HG02970 (cell line): ENCODE measurements around the gene TSPAN15.

Experiments used
- ATAC-seq: cut with Tn5 transposase; IDR thresholded peaks from one replicate; pipeline ENCODE4 v1.9.1; 2021; ENCODE audit warnings: mild to moderate bottlenecking, moderate library complexity, moderate number of reproducible peaks; ENCODE audit not compliant: unreplicated experiment, low FRiP score

The TSPAN15 gene

GRCh38 chr10:69416695-69417094 is 34.6 kb upstream of the TSPAN15 start, which contains the start of gene TACR2:
TSS of gene TACR2 (minus strand) at chr10:69416918. CDS start at chr10:69416323, 595 bp downstream.
- no peak for ATAC-seq

GRCh38 chr10:69417542-69417941 is 33.7 kb upstream of the TSPAN15 start:
- ATAC-seq, result no peak

GRCh38 chr10:69418052-69418752 is 33.1 kb upstream of the TSPAN15 start:
- no peak for ATAC-seq

- no peak for ATAC-seq
Measured at GRCh38 chr10:69419096-69419743, 32.0 kb upstream of the TSPAN15 start.

GRCh38 chr10:69419744-69420126 is 31.5 kb upstream of the TSPAN15 start:
- no peak for ATAC-seq

GRCh38 chr10:69421611-69422308 is 29.5 kb upstream of the TSPAN15 start:
- no peak for ATAC-seq

GRCh38 chr10:69422676-69423075 is 28.6 kb upstream of the TSPAN15 start:
- no peak for ATAC-seq

GRCh38 chr10:69425041-69425440 is 26.2 kb upstream of the TSPAN15 start:
- no peak for ATAC-seq

GRCh38 chr10:69425511-69426298 is 25.6 kb upstream of the TSPAN15 start:
- no peak for ATAC-seq

- ATAC-seq, result no peak
Measured at GRCh38 chr10:69426376-69426727, 24.9 kb upstream of the TSPAN15 start.

GRCh38 chr10:69428165-69428564 is 23.1 kb upstream of the TSPAN15 start:
- ATAC-seq, result no peak

- ATAC-seq, result no peak
Measured at GRCh38 chr10:69434169-69434568, 17.1 kb upstream of the TSPAN15 start.

- no peak for ATAC-seq
Measured at GRCh38 chr10:69434926-69435325, 16.3 kb upstream of the TSPAN15 start.

- no peak for ATAC-seq
Measured at GRCh38 chr10:69435966-69436520, 15.2 kb upstream of the TSPAN15 start.

GRCh38 chr10:69437321-69438259 is 13.7 kb upstream of the TSPAN15 start:
- ATAC-seq, result no peak

- no peak for ATAC-seq
Measured at GRCh38 chr10:69438536-69439349, 12.5 kb upstream of the TSPAN15 start.

- ATAC-seq, result no peak
Measured at GRCh38 chr10:69439350-69439739, 11.9 kb upstream of the TSPAN15 start.

- no peak for ATAC-seq
Measured at GRCh38 chr10:69439813-69440506, 11.3 kb upstream of the TSPAN15 start.
